Measurements from ENCODE around the gene DLG2.

The DLG2 gene

GRCh38 chr11:85603220-85603619 lies 23.9 kb downstream of the DLG2 start:
- H3K27me3 ChIP-seq: no peaks in the 10 kb centered on the region
- H3K4me1 ChIP-seq (ENCODE audit: control insufficient read depth in 1 of 2, insufficient read depth in 1 of 2, low read depth in 1 of 2, low read length in 1 of 2): no peaks in the 10 kb centered on the region
- no peaks in the 10 kb centered on the region for H3K9me3 ChIP-seq
- H3K4me3 ChIP-seq (ENCODE audit: low read depth in 1 of 2, low read length in 1 of 2): no peak overlapping the region
- no peaks in the 10 kb centered on the region for H3K36me3 ChIP-seq
- TF ChIP-seq CTCF (IDR thresholded peaks at IDR 0.05): no peak
- no peak overlapping the region for H3K27ac ChIP-seq

- no peaks in the 10 kb centered on the region for H3K36me3 ChIP-seq
- TF ChIP-seq CTCF (IDR thresholded peaks at IDR 0.05): no peak
- no peak overlapping the region for H3K27ac ChIP-seq
- H3K4me1 ChIP-seq (ENCODE audit: control insufficient read depth in 1 of 2, insufficient read depth in 1 of 2, low read depth in 1 of 2, low read length in 1 of 2): no peaks in the 10 kb centered on the region
- no peaks in the 10 kb centered on the region for H3K9me3 ChIP-seq
- no peaks in the 10 kb centered on the region for H3K27me3 ChIP-seq
- no peak overlapping the region for H3K4me3 ChIP-seq (ENCODE audit: low read depth in 1 of 2, low read length in 1 of 2)
These were observed 24.5 kb downstream of the DLG2 start for GRCh38 chr11:85602526-85603213.

- no peak for TF ChIP-seq CTCF (IDR thresholded peaks at IDR 0.05)
- Histone ChIP-seq H3K9me3 (no peaks in the 10 kb centered on the region), H3K27ac (no peak overlapping the region), H3K4me1 (ENCODE audit: control insufficient read depth in 1 of 2, insufficient read depth in 1 of 2, low read depth in 1 of 2, low read length in 1 of 2) (no peaks in the 10 kb centered on the region), H3K36me3 (no peaks in the 10 kb centered on the region), H3K4me3 (ENCODE audit: low read depth in 1 of 2, low read length in 1 of 2) (no peak overlapping the region), H3K27me3 (no peaks in the 10 kb centered on the region)
These were observed 28.1 kb downstream of the DLG2 start for GRCh38 chr11:85599083-85599482.

GRCh38 chr11:85596886-85597285 lies 30.3 kb downstream of the DLG2 start:
- no peaks in the 10 kb centered on the region for H3K9me3 ChIP-seq
- no peaks in the 10 kb centered on the region for H3K27me3 ChIP-seq
- no peak overlapping the region for H3K4me3 ChIP-seq (ENCODE audit: low read depth in 1 of 2, low read length in 1 of 2)
- no peaks in the 10 kb centered on the region for H3K36me3 ChIP-seq
- H3K4me1 ChIP-seq (ENCODE audit: control insufficient read depth in 1 of 2, insufficient read depth in 1 of 2, low read depth in 1 of 2, low read length in 1 of 2): no peaks in the 10 kb centered on the region
- no peak overlapping the region for H3K27ac ChIP-seq
- TF ChIP-seq CTCF (IDR thresholded peaks at IDR 0.05): no peak

GRCh38 chr11:85595285-85595884 lies 31.8 kb downstream of the DLG2 start:
- peak; percentile 11 for TF ChIP-seq CTCF (IDR thresholded peaks at IDR 0.05)
- Histone ChIP-seq H3K27ac (no peak overlapping the region), H3K27me3 (no peaks in the 10 kb centered on the region), H3K9me3 (no peaks in the 10 kb centered on the region), H3K4me3 (ENCODE audit: low read depth in 1 of 2, low read length in 1 of 2) (no peak overlapping the region), H3K36me3 (no peaks in the 10 kb centered on the region), H3K4me1 (ENCODE audit: control insufficient read depth in 1 of 2, insufficient read depth in 1 of 2, low read depth in 1 of 2, low read length in 1 of 2) (no peaks in the 10 kb centered on the region)

Data from neutrophil (primary cell).